Lung (tissue), 12 donors: Measurements from ENCODE around the gene MAP3K7. TPM values are rescaled to one million over a fixed set of nuclear protein-coding genes. Genes with fewer than 3 reads are reported as not detected.
A peak's percentile ranks its signal among the peaks of the same experiment; 100 is the strongest.
"Not testable (repeated sequence)": the region's sequence is repeated elsewhere in the genome, so short reads cannot be mapped to it uniquely, and the experiment has no call there.

Experiments
- ATAC-seq: fragments of 200-7000 bp; cut with Tn5 transposase; one replicate; pipeline ENCODE4 v1.9.1; 2020; ENCODE audit warnings: moderate number of reproducible peaks; ENCODE audit not compliant: insufficient read depth, low FRiP score
- DNase-seq, 3 donors: peaks; one replicate each; pipeline ENCODE4 v3.0.0-alpha.2; 2013 to 2017
- H3K27ac ChIP-seq, 2 donors: one replicate each; pipeline ENCODE4 v1.5.1; 2013; ENCODE audit warnings: mild to moderate bottlenecking in 2 of 2, moderate library complexity in 2 of 2, control low read depth in 1 of 2, inconsistent platforms in 1 of 2, low read depth in 1 of 2, low read length in 1 of 2
- H3K27me3 ChIP-seq, 3 donors: one replicate each; pipeline ENCODE4 v1.5.1; 2013; ENCODE audit warnings: low read length in 2 of 3; ENCODE audit not compliant: control insufficient read depth in 3 of 3, insufficient read depth in 3 of 3
- H3K36me3 ChIP-seq, 4 donors: one replicate each; pipeline ENCODE4 v1.5.1; 2013; ENCODE audit warnings: low read length in 4 of 4, mild to moderate bottlenecking in 1 of 4, moderate library complexity in 1 of 4; ENCODE audit not compliant: control insufficient read depth in 4 of 4, insufficient read depth in 4 of 4
- H3K4me1 ChIP-seq, 5 donors: one replicate each; pipeline ENCODE4 v1.5.1; 2013; ENCODE audit warnings: low read length in 5 of 5, mild to moderate bottlenecking in 2 of 5, moderate library complexity in 1 of 5; ENCODE audit not compliant: control insufficient read depth in 5 of 5, insufficient read depth in 5 of 5
- H3K4me3 ChIP-seq: one replicate; pipeline ENCODE4 v1.5.1; 2013; ENCODE audit warnings: mild to moderate bottlenecking, control low read depth, moderate library complexity
- H3K9ac ChIP-seq, 2 donors: one replicate each; pipeline ENCODE4 v1.5.1; 2013; ENCODE audit warnings: low read length in 2 of 2, control low read depth in 1 of 2; ENCODE audit not compliant: insufficient read depth in 1 of 2
- H3K9me3 ChIP-seq, 4 donors: one replicate each; pipeline ENCODE4 v1.5.1; 2013; ENCODE audit warnings: low read length in 3 of 4, mild to moderate bottlenecking in 1 of 4, moderate library complexity in 1 of 4; ENCODE audit not compliant: control insufficient read depth in 4 of 4, insufficient read depth in 3 of 4
- CTCF ChIP-seq: IDR thresholded peaks from 2 replicates; pipeline ENCODE4 v1.5.1; 2012; ENCODE audit warnings: mild to moderate bottlenecking; ENCODE audit errors: control extremely low read depth, extremely low read depth
- WGBS, 2 donors: extraction: QIAGEN DNeasy Blood & Tissue Kit; methylation state at CpG; one replicate each; pipeline ENCODE4 v1.1.7; 2013; 5-methylcytosine and 5-hydroxymethylcytosine counted together
- polyA plus RNA-seq, 2 donors: library from polyadenylated mRNA; stranded (reverse); fragments of 200-250 nt; gene quantifications; one replicate each; pipeline ENCODE4 v1.2.1, GENCODE V29; 2013
- total RNA-seq, 2 donors: library from RNA; depleted of rRNA in 1 of 2; stranded (reverse); fragments of >200 nt in 1 of 2; gene quantifications; one replicate each; pipeline ENCODE4 v1.2.1, GENCODE V29; 2014 to 2021
- donor health status: control.
- donor health status: control.
- donor health status: Bipolar disorder and iron deficiency.
- donor health status: healthy.
- donor health status: DM: yes; HTN: yes; CAD: no.

The MAP3K7 gene
- total and polyA plus RNA-seq, 4 donors, result 10.5 to 45.8 (median 15.7) TPM

GRCh38 chr6:90574610-90575009, 12.3 kb downstream of the MAP3K7 start:
- Histone ChIP-seq H3K9ac (no peak overlapping the region), H3K36me3 (peaks cover 0 to 6% (median 2%) of the 10 kb centered on the region in 4 donors), H3K9me3 (no peaks in the 10 kb centered on the region), H3K4me1 (peaks cover 0 to 3% (median 0%) of the 10 kb centered on the region in 5 donors), H3K27me3 (no peaks in the 10 kb centered on the region), H3K27ac (no peak overlapping the region), H3K4me3 (no peak overlapping the region)
- no peak for TF ChIP-seq CTCF
- WGBS, 2 donors, result 60 to 73% methylated on average over 2 of the region's 2 CpGs
- ATAC-seq (no peak), DNase-seq (peak in 1 of 3 donors; percentile 4)

- ATAC-seq (no peak), DNase-seq (no peak)
- H3K9me3 ChIP-seq, result no peaks in the 10 kb centered on the region
- TF ChIP-seq CTCF, result no peak
- 31 to 59% methylated on average over 1 of the region's 1 CpG for WGBS, 2 donors
- H3K36me3 ChIP-seq, result peaks cover 0 to 10% (median 7%) of the 10 kb centered on the region in 4 donors
- H3K4me1 ChIP-seq, result peaks cover 0 to 3% (median 0%) of the 10 kb centered on the region in 5 donors
- H3K9ac ChIP-seq, result no peak overlapping the region
- no peak overlapping the region for H3K4me3 ChIP-seq
- no peaks in the 10 kb centered on the region for H3K27me3 ChIP-seq
- no peak overlapping the region for H3K27ac ChIP-seq
These were observed 13.2 kb downstream of the MAP3K7 start for GRCh38 chr6:90573624-90574023.

- no peak for TF ChIP-seq CTCF
- no peak overlapping the region for H3K9ac ChIP-seq
- no peak overlapping the region for H3K4me3 ChIP-seq
- no peaks in the 10 kb centered on the region for H3K27me3 ChIP-seq
- DNase-seq, result no peak
- no peaks in the 10 kb centered on the region for H3K9me3 ChIP-seq
- peaks cover 0 to 15% (median 8%) of the 10 kb centered on the region in 4 donors for H3K36me3 ChIP-seq
- 90 to 92% methylated on average over 2 of the region's 2 CpGs for WGBS, 2 donors
- peaks cover 0 to 3% (median 0%) of the 10 kb centered on the region in 5 donors for H3K4me1 ChIP-seq
- H3K27ac ChIP-seq, result no peak overlapping the region
- no peak for ATAC-seq
These were observed 14.0 kb downstream of the MAP3K7 start for GRCh38 chr6:90572856-90573255.

- no peaks in the 10 kb centered on the region for H3K9me3 ChIP-seq
- DNase-seq (no peak), ATAC-seq (no peak)
- no peak overlapping the region for H3K4me3 ChIP-seq
- no peak overlapping the region for H3K27ac ChIP-seq
- H3K27me3 ChIP-seq, result no peaks in the 10 kb centered on the region
- no peak overlapping the region for H3K9ac ChIP-seq
- no peak for TF ChIP-seq CTCF
- H3K4me1 ChIP-seq, result peaks cover 0 to 3% (median 0%) of the 10 kb centered on the region in 5 donors
- peaks cover 0 to 15% (median 5%) of the 10 kb centered on the region in 4 donors for H3K36me3 ChIP-seq
These were observed 17.6 kb downstream of the MAP3K7 start for GRCh38 chr6:90569223-90569622.

GRCh38 chr6:90567682-90568081, 19.2 kb downstream of the MAP3K7 start:
- not testable (repeated sequence) for H3K4me3 ChIP-seq, H3K9ac ChIP-seq, ATAC-seq, H3K27me3 ChIP-seq, H3K9me3 ChIP-seq, H3K27ac ChIP-seq, H3K4me1 ChIP-seq, DNase-seq
- WGBS, 2 donors, result 87 to 92% methylated on average over 1 of the region's 1 CpG
- H3K36me3 ChIP-seq, result peaks cover 0 to 15% (median 3%) of the 10 kb centered on the region in 4 donors
